ENCODE results near the gene ITPR2.
"Not testable (repeated sequence)": the region's sequence is repeated elsewhere in the genome, so short reads cannot be mapped to it uniquely, and the experiment has no call there.

Gene ITPR2

GRCh38 chr12:26789731-26790644 lies 43.0 kb downstream of the ITPR2 start:
- DNase-seq (ENCODE audit: low read depth in 2 of 2): no peak

- no peak for DNase-seq (ENCODE audit: low read depth in 2 of 2)
These were observed 46.0 kb downstream of the ITPR2 start for GRCh38 chr12:26786865-26787514.

GRCh38 chr12:26786491-26786864 lies 46.5 kb downstream of the ITPR2 start:
- DNase-seq (ENCODE audit: low read depth in 2 of 2): no peak

DNA sequence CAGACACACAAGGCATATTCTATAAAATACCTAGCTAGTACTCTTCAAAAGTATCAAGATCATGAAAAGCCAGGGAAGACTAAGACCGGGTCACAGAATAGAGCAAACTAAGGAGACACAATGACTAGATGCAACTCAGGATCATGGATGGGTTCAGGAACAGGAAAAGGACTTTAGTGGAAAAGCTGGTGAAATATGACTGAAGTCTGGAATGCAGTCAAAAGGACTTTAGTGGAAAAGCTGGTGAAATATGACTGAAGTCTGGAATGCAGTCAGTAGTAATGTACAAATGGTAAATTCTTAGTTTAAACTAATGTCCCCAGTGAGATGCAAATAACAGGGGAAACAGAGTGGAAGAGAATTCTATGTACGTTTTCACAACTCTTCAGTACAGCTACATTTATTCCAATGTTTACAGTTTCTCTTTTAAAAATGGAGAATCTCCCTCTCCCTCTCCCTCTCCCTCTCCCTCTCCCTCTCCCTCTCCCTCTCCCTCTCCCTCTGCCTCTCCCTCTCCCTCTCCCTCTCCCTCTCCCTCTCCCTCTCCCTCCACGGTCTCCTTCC lies 49.1 kb downstream of the ITPR2 start:
- DNase-seq (ENCODE audit: low read depth in 2 of 2): not testable (repeated sequence)

- DNase-seq (ENCODE audit: low read depth in 2 of 2): no peak
These were observed 49.9 kb downstream of the ITPR2 start for GRCh38 chr12:26783131-26783526.

GRCh38 chr12:26782372-26783130 lies 50.4 kb downstream of the ITPR2 start:
- no peak for DNase-seq (ENCODE audit: low read depth in 2 of 2)

DNA sequence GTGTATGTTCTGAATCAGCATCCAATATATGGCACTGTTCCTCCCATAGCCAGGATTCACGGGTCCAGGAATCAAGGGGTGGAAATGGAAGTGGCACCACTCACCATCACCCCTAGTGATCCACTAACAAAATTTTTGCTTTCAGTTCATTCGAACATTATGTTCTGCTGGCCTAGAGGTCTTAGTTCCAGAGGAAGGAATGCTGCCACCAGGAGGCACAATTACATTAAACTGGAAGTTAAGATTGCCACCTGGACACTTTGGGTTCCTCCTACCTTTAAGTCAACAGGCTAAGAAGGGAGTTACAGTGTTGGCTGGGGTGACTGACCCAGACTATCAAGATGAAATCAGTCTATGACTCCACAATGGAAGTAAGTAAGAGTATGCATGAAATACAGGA lies 52.3 kb downstream of the ITPR2 start:
- not testable (repeated sequence) for DNase-seq (ENCODE audit: low read depth in 2 of 2)

GRCh38 chr12:26778173-26778775 lies 54.7 kb downstream of the ITPR2 start:
- not testable (repeated sequence) for DNase-seq (ENCODE audit: low read depth in 2 of 2)

GRCh38 chr12:26777236-26777635 lies 55.8 kb downstream of the ITPR2 start:
- no peak for DNase-seq (ENCODE audit: low read depth in 2 of 2)

DNA sequence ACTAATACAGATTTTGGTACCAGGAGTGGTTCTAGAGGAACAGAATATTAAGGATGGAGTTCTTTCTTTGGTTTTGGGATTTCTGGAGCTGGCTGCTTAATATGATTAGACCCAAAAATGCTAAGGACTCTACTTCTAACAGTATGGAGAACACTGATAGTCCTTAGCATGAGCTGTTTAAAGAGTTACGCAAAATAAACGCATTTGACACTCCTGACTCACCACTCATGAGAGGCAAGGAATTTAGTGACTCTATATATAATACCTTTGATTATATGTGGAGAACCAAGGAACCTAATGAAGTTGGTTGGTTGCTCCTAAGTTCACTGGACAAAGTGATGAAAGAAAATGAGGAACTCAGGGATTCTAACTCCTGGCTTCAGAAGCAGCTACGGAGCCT lies 57.0 kb downstream of the ITPR2 start:
- not testable (repeated sequence) for DNase-seq (ENCODE audit: low read depth in 2 of 2)

GRCh38 chr12:26773313-26774104 lies 59.5 kb downstream of the ITPR2 start:
- no peak for DNase-seq (ENCODE audit: low read depth in 2 of 2)

DNA sequence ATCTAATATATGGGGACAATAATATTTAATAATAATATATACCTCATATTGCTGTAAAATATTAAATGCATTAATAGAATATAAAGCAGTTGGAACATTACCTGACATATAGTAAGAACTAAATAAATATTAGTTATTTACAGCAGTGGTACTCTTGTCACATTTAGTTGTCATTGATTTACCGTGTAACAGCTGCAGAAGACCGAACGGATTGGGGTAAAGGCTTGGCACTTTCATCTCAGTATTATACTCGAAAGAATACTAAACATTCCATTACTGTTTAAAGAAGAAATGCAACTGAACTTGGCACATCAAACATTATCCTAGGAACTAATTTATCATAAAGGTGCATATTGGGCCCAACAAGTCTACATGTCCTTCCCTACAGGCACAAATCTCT lies 61.1 kb downstream of the ITPR2 start:
- no peak for DNase-seq (ENCODE audit: low read depth in 2 of 2)

DNA sequence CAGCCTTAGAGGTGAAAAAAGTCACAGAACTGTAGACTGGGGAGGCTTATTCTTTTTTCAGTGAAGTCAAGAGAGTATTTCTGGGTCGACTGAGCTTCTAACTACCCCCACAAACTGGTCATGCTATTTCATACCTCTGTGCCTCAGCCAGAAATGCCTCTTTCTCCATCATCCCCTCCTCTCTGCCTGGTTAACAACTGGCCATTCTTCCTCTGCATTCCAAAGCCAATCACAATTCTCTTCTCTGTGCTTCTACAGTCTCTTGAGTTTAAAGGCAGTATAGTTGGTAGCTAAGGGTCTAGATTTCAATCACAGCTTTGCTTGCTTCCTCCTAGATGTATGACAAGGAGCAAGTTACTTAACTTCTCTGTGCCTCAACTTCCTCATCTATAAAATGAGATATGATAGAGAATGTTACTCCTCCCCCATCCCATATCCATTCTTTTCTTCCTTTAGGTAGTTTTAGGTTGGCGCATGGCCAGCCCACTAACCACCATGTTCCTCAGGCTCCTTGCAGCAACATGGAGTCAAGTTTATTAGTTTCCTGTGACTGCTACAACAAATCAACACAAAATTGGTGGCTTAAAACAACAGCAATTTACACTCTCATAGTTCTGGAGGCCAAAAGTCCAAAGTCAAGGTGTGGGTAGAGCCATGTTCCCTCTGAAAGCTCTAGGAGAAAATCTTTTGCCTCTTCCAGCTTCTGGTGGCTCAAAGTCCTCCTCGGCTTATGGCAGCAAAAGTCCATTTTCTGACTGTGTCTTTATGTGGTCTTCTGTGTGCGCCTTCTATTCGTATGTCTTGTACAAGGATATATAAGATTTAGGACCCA lies 62.5 kb downstream of the ITPR2 start:
- no peak for DNase-seq (ENCODE audit: low read depth in 2 of 2)

GRCh38 chr12:26769611-26770010 lies 63.4 kb downstream of the ITPR2 start:
- no peak for DNase-seq (ENCODE audit: low read depth in 2 of 2)

DNA sequence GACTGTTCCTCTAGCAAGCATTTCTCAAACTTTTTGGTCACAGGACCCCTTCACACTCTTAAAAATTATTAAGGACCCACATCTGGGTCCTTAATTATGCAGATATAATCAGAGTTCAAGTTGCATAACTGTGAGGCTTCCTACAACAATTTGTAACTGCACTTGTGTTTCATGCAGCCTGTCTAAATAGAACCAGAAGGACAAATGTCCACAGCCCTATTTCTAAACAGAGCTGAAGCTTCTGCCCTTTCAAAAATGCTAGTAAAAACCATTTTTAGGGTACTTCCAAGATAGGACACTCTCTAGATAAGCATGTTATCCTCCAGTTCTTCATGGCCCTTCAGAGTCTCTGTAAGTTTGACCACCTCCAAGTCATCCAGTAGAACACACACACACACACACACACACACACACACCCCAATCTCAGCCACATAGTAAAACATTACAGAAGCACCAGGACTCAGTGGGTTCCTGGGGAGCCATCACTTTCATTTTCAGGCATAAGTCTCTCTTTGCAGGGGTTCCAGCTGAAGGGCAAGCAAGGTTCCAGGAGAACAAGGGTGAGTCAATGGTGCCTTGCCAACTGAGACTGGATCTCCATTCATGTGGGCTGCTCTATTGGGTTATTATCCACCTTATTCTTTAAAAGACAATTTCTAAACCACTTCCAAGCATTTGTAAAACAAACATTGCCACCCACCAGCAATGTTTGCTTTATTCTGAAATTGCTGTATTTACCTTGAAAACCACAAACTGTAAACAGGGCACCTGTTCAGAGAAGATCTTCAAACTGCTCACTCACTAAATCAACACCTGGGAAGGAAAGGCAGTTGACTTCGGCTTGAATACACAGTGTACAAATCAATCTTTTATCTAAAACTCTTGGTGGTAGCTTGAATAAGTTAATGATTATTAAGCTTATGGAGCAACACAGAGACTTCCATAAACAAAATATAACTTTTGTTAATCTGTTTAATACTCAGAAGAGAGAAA lies 64.1 kb downstream of the ITPR2 start:
- DNase-seq (ENCODE audit: low read depth in 2 of 2): no peak

GRCh38 chr12:26767865-26768264 lies 65.1 kb downstream of the ITPR2 start:
- no peak for DNase-seq (ENCODE audit: low read depth in 2 of 2)

GRCh38 chr12:26767116-26767515 lies 65.9 kb downstream of the ITPR2 start:
- no peak for DNase-seq (ENCODE audit: low read depth in 2 of 2)

DNA sequence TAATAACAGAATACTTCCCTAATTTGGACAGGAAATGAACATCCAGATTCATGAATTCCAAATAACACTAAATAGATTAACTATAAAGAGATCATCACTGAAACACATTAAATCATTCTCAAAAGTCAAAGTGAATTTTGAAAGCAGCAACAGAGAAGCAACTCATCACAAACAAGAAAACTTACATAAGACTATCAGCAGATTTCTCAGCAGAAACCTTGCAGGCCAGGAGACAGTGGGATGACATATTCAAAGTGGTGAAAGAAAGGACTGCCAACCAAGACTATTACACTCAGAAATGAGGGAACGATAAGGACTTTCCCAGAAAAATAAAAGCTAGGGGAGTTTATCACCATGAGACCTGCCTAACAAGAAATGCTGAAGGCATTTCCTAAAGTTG lies 70.8 kb downstream of the ITPR2 start:
- DNase-seq (ENCODE audit: low read depth in 2 of 2): no peak

DNA sequence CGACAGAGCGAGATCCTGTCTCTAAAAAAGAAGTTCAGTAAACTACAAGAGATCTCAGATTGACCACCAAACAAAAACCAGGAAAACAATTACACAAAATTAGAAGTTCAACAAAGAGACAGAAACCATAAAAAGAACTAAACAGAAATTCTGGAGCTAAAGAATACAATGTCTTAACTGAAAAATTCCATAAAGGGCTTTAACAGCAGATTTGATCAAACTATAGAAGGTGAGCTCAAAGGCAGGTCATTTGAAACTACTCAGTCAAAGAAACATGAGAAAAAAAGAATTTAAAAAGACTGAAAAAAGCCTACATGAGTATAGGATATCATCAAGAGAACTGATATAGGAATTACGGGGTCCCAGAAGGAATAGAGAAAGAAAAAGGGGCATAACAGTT lies 71.2 kb downstream of the ITPR2 start:
- no peak for DNase-seq (ENCODE audit: low read depth in 2 of 2)
